SU-DHL-6 (cell line): ENCODE data around the gene CDK5RAP2.

Experiments
- H2AFZ ChIP-seq: fragments of 200-600 bp; sonication (generic); 2 replicates; pipeline ENCODE4 v1.6.1; 2014; ENCODE audit warnings: low read depth, mild to moderate bottlenecking, moderate library complexity, mixed read lengths, antibody characterized with exemption, low read length; ENCODE audit not compliant: severe bottlenecking
- H3F3A ChIP-seq: fragments of 200-600 bp; shearing (Covaris generic); 2 replicates; pipeline ENCODE4 v1.6.0; 2016; ENCODE audit warnings: antibody characterized with exemption, mild to moderate bottlenecking; ENCODE audit not compliant: insufficient read depth
- H3K27ac ChIP-seq: fragments of 200-600 bp; sonication (generic); 2 replicates; pipeline ENCODE4 v1.5.1; 2016; ENCODE audit warnings: low read depth, mild to moderate bottlenecking, low read length, moderate library complexity, mixed read lengths
- H3K27me3 ChIP-seq: fragments of 200-600 bp; sonication (generic), shearing (Covaris generic); 2 replicates; pipeline ENCODE4 v1.6.0; 2014; ENCODE audit warnings: mild to moderate bottlenecking, low read length
- H3K36me3 ChIP-seq: fragments of 200-600 bp; sonication (generic); 2 replicates; pipeline ENCODE4 v1.6.1; 2014; ENCODE audit warnings: mild to moderate bottlenecking, low read length, mixed read lengths
- H3K4me2 ChIP-seq: fragments of 300-600, 200-600 bp; shearing (Covaris generic), sonication (generic); 2 replicates; pipeline ENCODE4 v1.6.0; 2014; ENCODE audit warnings: low read length, low read depth, mild to moderate bottlenecking; ENCODE audit not compliant: poor library complexity, severe bottlenecking
- H3K4me3 ChIP-seq: fragments of 200-600 bp; sonication (generic); 2 replicates; pipeline ENCODE4 v1.5.1; 2014; ENCODE audit warnings: antibody characterized with exemption, low read length, mild to moderate bottlenecking, mixed read lengths; ENCODE audit not compliant: insufficient read depth, poor library complexity, severe bottlenecking
- H3K79me2 ChIP-seq: fragments of 200-600 bp; sonication (generic); 2 replicates; pipeline ENCODE4 v1.6.1; 2014; ENCODE audit warnings: mild to moderate bottlenecking, low read length, moderate library complexity; ENCODE audit not compliant: insufficient read depth
- H3K9ac ChIP-seq: fragments of 200-600 bp; sonication (generic); 2 replicates; pipeline ENCODE4 v1.7.0; 2014; ENCODE audit warnings: mild to moderate bottlenecking, low read length
- H3K9me2 ChIP-seq: fragments of 200-600 bp; sonication (generic); replicated peaks from 2 replicates; pipeline ENCODE4 v1.6.1; 2014; ENCODE audit warnings: low read length; ENCODE audit not compliant: insufficient read depth
- H3K9me3 ChIP-seq: fragments of 200-600 bp; sonication (generic); 2 replicates; pipeline ENCODE4 v1.6.1; 2014; ENCODE audit warnings: low read length, mixed read lengths; ENCODE audit not compliant: insufficient read depth
- H4K20me1 ChIP-seq: fragments of 200-600 bp; sonication (generic); 2 replicates; pipeline ENCODE4 v1.6.1; 2014; ENCODE audit warnings: low read depth, mild to moderate bottlenecking, antibody characterized with exemption, low read length, moderate library complexity, mixed read lengths
- CTCF ChIP-seq: fragments of 200-600 bp; sonication (generic); IDR thresholded peaks from one replicate; pipeline ENCODE4 v1.5.1; 2017; ENCODE audit warnings: antibody characterized with exemption, mild to moderate bottlenecking, low read length, moderate library complexity; ENCODE audit not compliant: insufficient read depth, poor library complexity, severe bottlenecking
- EZH2phosphoT487 ChIP-seq: fragments of 200-600 bp; sonication (generic), shearing (Covaris generic); conservative IDR thresholded peaks from 2 replicates; pipeline ENCODE4 v1.6.1; 2018; ENCODE audit warnings: mild to moderate bottlenecking, antibody characterized with exemption, low read length, moderate library complexity, mixed read lengths

CDK5RAP2 gene

GRCh38 chr9:120473608-120474007 lies 106.4 kb downstream of the CDK5RAP2 start:
- Histone ChIP-seq H3K4me3 (no peak overlapping the region), H3K27ac (no peak overlapping the region), H2AFZ (no peak overlapping the region), H4K20me1 (no peaks in the 10 kb centered on the region), H3K27me3 (no peaks in the 10 kb centered on the region), H3K79me2 (no peaks in the 10 kb centered on the region), H3K9me3 (no peaks in the 10 kb centered on the region), H3K4me2 (no peak overlapping the region), H3K9me2 (no peaks in the 10 kb centered on the region), H3K36me3 (peaks cover 12% of the 10 kb centered on the region; the same call in 1 of the 2 replicates), H3K9ac (no peak overlapping the region), H3F3A (no peaks in the 10 kb centered on the region)
- no peak for TF ChIP-seq CTCF

GRCh38 chr9:120465685-120466407 lies 114.1 kb downstream of the CDK5RAP2 start:
- Histone ChIP-seq H3K4me2 (no peak overlapping the region), H4K20me1 (no peaks in the 10 kb centered on the region), H3K27me3 (no peaks in the 10 kb centered on the region), H3K9ac (no peak overlapping the region), H3K9me3 (no peaks in the 10 kb centered on the region), H3K4me3 (no peak overlapping the region), H3K36me3 (peaks cover 9% of the 10 kb centered on the region; the same call in 1 of the 2 replicates), H3K79me2 (no peaks in the 10 kb centered on the region), H2AFZ (no peak overlapping the region), H3K27ac (no peak overlapping the region), H3K9me2 (no peaks in the 10 kb centered on the region), H3F3A (no peaks in the 10 kb centered on the region)
- TF ChIP-seq CTCF (no peak), EZH2phosphoT487 (no peak)

- Histone ChIP-seq H3K9me2 (no peaks in the 10 kb centered on the region), H3K79me2 (no peaks in the 10 kb centered on the region), H3K9ac (no peak overlapping the region), H2AFZ (no peak overlapping the region), H3K27ac (no peak overlapping the region), H3K4me3 (no peak overlapping the region), H3K4me2 (no peak overlapping the region), H3K9me3 (no peaks in the 10 kb centered on the region), H4K20me1 (no peaks in the 10 kb centered on the region), H3F3A (no peaks in the 10 kb centered on the region), H3K27me3 (no peaks in the 10 kb centered on the region), H3K36me3 (peaks cover 9% of the 10 kb centered on the region; the same call in 1 of the 2 replicates)
- no peak for TF ChIP-seq EZH2phosphoT487
- no peak for TF ChIP-seq CTCF
Observed at GRCh38 chr9:120464887-120465421, 115.0 kb downstream of the CDK5RAP2 start.
